ENCODE results near the gene OR2V2.
"Not testable (repeated sequence)": the region's sequence is repeated elsewhere in the genome, so short reads cannot be mapped to it uniquely, and the experiment has no call there.

DNA sequence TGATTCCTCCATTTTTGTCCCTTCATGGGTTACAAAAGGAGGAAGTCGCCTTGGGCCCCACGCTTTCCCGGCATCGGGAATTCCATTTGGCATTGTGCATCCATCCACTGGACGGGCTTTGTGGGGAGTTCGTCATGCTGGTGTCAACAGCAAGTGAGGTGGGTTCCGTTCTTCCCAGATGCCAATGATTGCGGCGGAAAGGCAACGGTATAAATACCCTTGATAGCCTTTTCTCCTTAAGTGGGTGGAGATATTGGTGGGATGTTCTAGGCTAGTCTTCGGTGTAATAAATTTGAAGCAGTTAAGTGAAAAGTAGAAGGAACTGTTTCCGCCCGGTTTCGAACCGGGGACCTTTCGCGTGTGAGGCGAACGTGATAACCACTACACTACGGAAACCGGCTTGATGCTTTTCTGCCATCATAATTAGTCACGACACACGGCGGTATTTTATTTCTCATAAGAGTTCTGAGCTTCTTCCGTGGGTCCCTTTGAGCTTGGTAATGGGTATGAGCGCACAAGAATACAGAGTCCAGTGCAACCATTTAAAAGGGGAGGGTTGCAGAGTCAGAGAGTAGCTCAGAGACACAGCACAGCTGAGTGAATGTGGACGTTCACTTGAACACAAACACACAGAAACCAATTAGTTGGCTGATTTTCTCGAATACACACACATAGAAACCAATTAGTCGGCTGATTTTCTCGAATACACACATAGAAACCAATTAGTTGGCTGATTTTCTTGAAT lies 45.3 kb upstream of the OR2V2 start:
- not testable (repeated sequence) for TF ChIP-seq ZNF274 (IDR thresholded peaks at IDR 0.05; ENCODE audit: low read depth, low read length); YY1 (IDR thresholded peaks at IDR 0.05; ENCODE audit: insufficient read depth, insufficient read length)
